C4-2B (cell line): ENCODE results near the gene STXBP2.

ENCODE experiments used
- H3K27ac ChIP-seq: fragments of 450-650 bp; 2 replicates; pipeline ENCODE4 v1.5.1; 2017
- CTCF ChIP-seq: fragments of 450-650 bp; conservative IDR thresholded peaks from 2 replicates; pipeline ENCODE4 v1.5.1; 2017; ENCODE audit warnings: mild to moderate bottlenecking
- ZFX ChIP-seq: fragments of 450-650 bp; IDR thresholded peaks from 2 replicates; pipeline ENCODE4 v1.6.1; 2017

The STXBP2 gene

GRCh38 chr19:7652061-7652641 lies 15.2 kb downstream of the STXBP2 start:
- TF ChIP-seq ZFX, result no peak
- peak; percentile 99 for TF ChIP-seq CTCF
- peak overlapping the region; percentile 81 for H3K27ac ChIP-seq

GRCh38 chr19:7654401-7654800 lies 17.5 kb downstream of the STXBP2 start:
- no peak for TF ChIP-seq CTCF
- H3K27ac ChIP-seq, result no peak overlapping the region

GRCh38 chr19:7655581-7655980 lies 18.7 kb downstream of the STXBP2 start:
- no peak overlapping the region for H3K27ac ChIP-seq
- TF ChIP-seq CTCF, result no peak
- no peak for TF ChIP-seq ZFX

GRCh38 chr19:7657131-7657751 lies 20.3 kb downstream of the STXBP2 start:
- TF ChIP-seq CTCF (no peak), ZFX (no peak)
- no peak overlapping the region for H3K27ac ChIP-seq

GRCh38 chr19:7658219-7658686 lies 21.3 kb downstream of the STXBP2 start:
- no peak overlapping the region for H3K27ac ChIP-seq
- TF ChIP-seq ZFX (no peak), CTCF (no peak)

GRCh38 chr19:7661744-7662538 lies 25.0 kb downstream of the STXBP2 start:
- TF ChIP-seq ZFX, result no peak
- no peak for TF ChIP-seq CTCF
- no peak overlapping the region for H3K27ac ChIP-seq

GRCh38 chr19:7662657-7663056 lies 25.7 kb downstream of the STXBP2 start:
- no peak overlapping the region for H3K27ac ChIP-seq
- TF ChIP-seq ZFX, result no peak
